ENCODE measurements around the gene SLC25A43.

SLC25A43 gene

DNA sequence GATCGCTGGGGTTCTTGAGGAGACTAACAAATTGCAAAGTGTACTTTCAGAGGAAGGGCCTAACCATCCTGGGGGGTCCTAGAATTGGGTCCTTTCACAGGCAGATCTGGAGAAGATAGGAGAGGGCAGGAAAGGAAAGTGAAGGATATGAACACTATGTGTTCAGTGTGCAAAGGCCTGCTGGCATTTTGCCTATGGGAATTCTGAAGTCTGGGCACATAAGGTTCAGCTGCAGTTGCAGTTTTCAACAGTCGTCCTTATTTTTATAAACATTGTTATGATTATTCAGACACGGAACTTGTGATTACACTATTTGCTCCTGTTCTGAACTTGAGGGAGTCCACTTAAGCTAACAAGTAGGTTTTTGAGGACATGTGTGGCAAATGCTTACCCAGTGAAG is 67.8 kb downstream of the SLC25A43 start:
- Mint-ChIP-seq H3K4me1 (ENCODE audit: low read depth) (peaks cover 16% of the 10 kb centered on the region), H3K27ac (no peak overlapping the region), H3K27me3 (no peaks in the 10 kb centered on the region), H3K4me3 (no peak overlapping the region), H3K36me3 (ENCODE audit: low read depth) (peaks cover 34% of the 10 kb centered on the region), H3K9me3 (no peaks in the 10 kb centered on the region)
- intact Hi-C loops (cut with micrococcal nuclease): loop anchor here (5.0 kb wide), 1 partner anchor 65 kb away; no protein-coding TSS in a partner anchor

- H3K27me3 Mint-ChIP-seq: no peaks in the 10 kb centered on the region
- no peaks in the 10 kb centered on the region for H3K9me3 Mint-ChIP-seq
- peaks cover 34% of the 10 kb centered on the region for H3K36me3 Mint-ChIP-seq (ENCODE audit: low read depth)
- intact Hi-C loops (cut with micrococcal nuclease): loop anchor here (5.0 kb wide), 1 partner anchor 65 kb away; no protein-coding TSS in a partner anchor
- H3K4me3 Mint-ChIP-seq: no peak overlapping the region
- H3K27ac Mint-ChIP-seq: peak overlapping the region; percentile 100
- peaks cover 16% of the 10 kb centered on the region for H3K4me1 Mint-ChIP-seq (ENCODE audit: low read depth)
Observed at GRCh38 chrX:119467433-119467832, 68.3 kb downstream of the SLC25A43 start.

DNA sequence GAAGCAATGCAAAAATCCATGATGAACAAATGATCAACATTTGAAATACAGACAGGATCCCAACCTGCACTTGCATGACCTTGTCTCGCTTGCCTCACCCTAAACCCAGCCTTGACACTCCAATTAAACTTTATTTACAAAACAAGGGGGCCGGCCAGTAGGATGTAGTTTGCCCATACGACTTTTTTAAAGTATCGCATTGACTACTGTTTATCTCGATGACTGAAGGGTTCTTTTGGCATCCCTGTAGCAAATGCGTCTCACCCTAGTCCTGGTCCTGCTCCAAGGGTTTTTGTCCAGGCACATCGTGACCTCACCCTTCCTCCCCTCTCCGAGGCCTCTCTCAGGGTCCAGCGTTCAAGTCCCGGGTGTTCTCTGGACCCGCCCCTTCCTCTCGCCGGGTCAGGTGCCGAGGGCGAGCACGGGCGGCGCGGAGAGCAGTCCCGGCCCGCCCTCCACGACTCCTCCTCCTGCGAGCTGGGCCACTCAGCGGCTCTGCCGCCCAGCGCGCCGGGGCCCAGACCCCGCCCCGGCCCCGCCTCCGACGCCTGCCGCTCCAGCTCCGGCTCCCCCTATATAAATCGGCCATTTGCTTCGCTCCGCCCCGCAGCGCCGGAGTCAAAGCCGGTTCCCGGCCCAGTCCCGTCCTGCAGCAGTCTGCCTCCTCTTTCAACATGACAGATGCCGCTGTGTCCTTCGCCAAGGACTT is 68.9 kb downstream of the SLC25A43 start, which contains the start of gene SLC25A5:
TSS of gene SLC25A5 (plus strand) at position 603 of the 709 bp plus-strand sequence. CDS start at position 675, 72 bp downstream.
- Mint-ChIP-seq H3K4me1 (ENCODE audit: low read depth) (peaks cover 14% of the 10 kb centered on the region), H3K4me3 (peak within 1 kb of the TSS; percentile 96), H3K36me3 (ENCODE audit: low read depth) (peaks cover 34% of the 10 kb centered on the region), H3K27ac (peak within 1 kb of the TSS; percentile 100), H3K27me3 (no peaks in the 10 kb centered on the region), H3K9me3 (no peaks in the 10 kb centered on the region)
- intact Hi-C loops (cut with micrococcal nuclease): loop anchor here (5.0 kb wide), 1 partner anchor 66 kb away; no protein-coding TSS in a partner anchor

DNA sequence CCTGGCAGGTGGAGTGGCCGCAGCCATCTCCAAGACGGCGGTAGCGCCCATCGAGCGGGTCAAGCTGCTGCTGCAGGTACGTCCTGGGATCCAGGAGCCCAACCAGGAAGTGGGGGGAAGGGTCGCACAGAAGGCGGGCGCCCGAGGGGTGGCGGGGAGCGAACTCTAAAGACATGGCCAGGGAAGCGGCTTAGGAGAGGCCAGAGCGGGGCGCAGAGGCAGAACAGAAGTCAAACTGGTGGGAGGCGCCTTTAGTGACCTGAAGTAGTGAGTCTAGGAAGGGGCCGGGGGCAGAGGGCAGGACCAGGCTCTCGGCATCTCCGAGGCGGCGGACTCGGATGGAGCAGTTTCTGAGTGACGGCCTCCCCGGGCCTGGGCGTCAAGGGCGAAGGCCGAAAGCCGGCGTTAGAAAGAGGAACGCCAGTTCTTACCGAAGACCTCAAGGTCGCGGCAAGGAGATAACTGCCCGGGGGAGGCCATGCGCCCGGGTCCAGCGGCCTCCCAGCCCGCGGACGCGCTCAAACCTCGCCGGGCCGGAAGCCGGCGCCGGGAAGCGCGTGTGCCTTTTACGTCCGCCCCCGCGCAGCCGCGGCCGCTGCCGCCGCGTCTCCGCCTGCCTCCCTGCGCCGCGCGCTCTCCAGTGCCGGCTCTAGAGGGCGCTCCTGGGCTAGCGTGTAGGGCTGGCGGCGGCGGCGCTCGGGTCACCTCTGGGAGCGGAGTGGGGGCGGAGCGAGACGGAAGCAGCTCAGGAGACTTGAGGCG is 69.6 kb downstream of the SLC25A43 start:
- no peaks in the 10 kb centered on the region for H3K9me3 Mint-ChIP-seq

GRCh38 chrX:119469313-119469635 is 70.1 kb downstream of the SLC25A43 start:
- peaks cover 5% of the 10 kb centered on the region for H3K4me1 Mint-ChIP-seq (ENCODE audit: low read depth)
- no peaks in the 10 kb centered on the region for H3K9me3 Mint-ChIP-seq
- peak overlapping the region; percentile 100 for H3K27ac Mint-ChIP-seq
- no peaks in the 10 kb centered on the region for H3K27me3 Mint-ChIP-seq
- H3K36me3 Mint-ChIP-seq (ENCODE audit: low read depth): peaks cover 34% of the 10 kb centered on the region
- peak overlapping the region; percentile 96 for H3K4me3 Mint-ChIP-seq
- intact Hi-C loops (cut with micrococcal nuclease): loop anchor here (5.0 kb wide), 1 partner anchor 67 kb away; no protein-coding TSS in a partner anchor

More for the DNA sequence above, 69.6 kb downstream of the SLC25A43 start:
- peak overlapping the region; percentile 100 for H3K27ac Mint-ChIP-seq
- peaks cover 34% of the 10 kb centered on the region for H3K36me3 Mint-ChIP-seq (ENCODE audit: low read depth)
- peaks cover 7% of the 10 kb centered on the region for H3K4me1 Mint-ChIP-seq (ENCODE audit: low read depth)
- intact Hi-C loops (cut with micrococcal nuclease): loop anchor here (5.0 kb wide), 1 partner anchor 66 kb away; no protein-coding TSS in a partner anchor
- H3K4me3 Mint-ChIP-seq: peak overlapping the region; percentile 96
- no peaks in the 10 kb centered on the region for H3K27me3 Mint-ChIP-seq

DNA sequence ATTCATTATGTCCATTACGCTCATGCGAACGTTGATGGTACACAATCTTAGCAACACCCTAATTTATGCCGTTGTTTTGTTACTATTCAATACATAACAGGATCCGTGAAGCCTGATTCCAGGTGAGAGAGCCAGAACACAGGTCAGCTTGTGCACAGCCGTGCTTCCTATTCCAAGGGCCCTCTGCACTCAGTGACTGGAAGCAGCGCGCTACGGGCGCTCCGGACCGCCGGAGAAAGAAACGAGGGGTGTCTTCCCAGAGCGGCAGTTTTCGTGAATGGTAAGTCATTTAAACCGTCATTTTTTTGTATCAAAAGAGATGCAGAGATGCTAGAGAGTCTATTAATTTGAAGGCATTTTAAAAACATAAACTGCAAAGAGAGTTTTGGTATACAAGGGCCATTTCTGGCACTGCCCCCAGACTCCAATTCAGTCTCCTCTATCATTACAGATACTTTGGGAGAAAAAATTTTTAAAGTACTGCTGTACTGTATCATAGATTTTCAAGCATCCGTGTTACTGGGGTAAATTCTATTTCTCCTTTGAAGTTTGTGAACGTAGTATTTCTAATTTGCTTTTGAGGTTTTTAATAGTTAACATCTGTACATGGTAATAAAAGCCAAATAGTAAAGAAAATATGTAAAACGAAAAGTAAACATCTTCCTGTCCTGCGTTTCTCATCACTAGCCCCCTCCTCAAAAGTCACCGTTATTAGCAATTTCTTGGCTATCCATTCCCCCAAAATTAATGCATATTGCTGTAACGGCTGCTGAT is 75.7 kb downstream of the SLC25A43 start:
- Mint-ChIP-seq H3K27ac (no peak overlapping the region), H3K4me3 (no peak overlapping the region), H3K9me3 (no peaks in the 10 kb centered on the region), H3K4me1 (ENCODE audit: low read depth) (peaks cover 6% of the 10 kb centered on the region), H3K36me3 (ENCODE audit: low read depth) (peaks cover 17% of the 10 kb centered on the region), H3K27me3 (no peaks in the 10 kb centered on the region)
- intact Hi-C loops (cut with micrococcal nuclease): no loop called here

GRCh38 chrX:119475389-119476101 is 76.4 kb downstream of the SLC25A43 start:
- Mint-ChIP-seq H3K4me1 (ENCODE audit: low read depth) (peaks cover 6% of the 10 kb centered on the region), H3K27ac (no peak overlapping the region), H3K27me3 (no peaks in the 10 kb centered on the region), H3K4me3 (no peak overlapping the region), H3K9me3 (no peaks in the 10 kb centered on the region), H3K36me3 (ENCODE audit: low read depth) (peaks cover 10% of the 10 kb centered on the region)
- intact Hi-C loops (cut with micrococcal nuclease): no loop called here

DNA sequence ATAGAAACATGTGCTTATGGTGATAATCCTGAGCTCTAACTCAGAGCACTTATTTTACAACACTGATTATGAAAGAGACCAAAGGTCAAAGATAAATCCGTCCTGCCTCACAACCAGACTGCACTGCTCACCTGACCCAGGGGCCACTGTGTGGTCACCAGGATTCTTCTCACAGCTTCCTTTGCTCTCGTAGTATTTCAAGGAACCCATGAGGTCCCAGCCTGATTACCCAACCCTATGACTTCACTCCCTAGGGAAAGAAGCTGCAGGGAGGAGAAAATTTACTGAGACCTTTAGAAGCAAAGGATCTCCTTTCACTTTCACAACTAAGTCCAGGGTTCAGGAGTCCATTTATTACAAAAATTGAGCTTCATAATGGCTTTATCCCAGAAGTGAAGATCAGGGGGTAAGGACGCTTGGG is 78.7 kb downstream of the SLC25A43 start:
- no peaks in the 10 kb centered on the region for H3K27me3 Mint-ChIP-seq
- H3K9me3 Mint-ChIP-seq: no peaks in the 10 kb centered on the region
- H3K4me3 Mint-ChIP-seq: no peak overlapping the region
- H3K4me1 Mint-ChIP-seq (ENCODE audit: low read depth): peaks cover 12% of the 10 kb centered on the region
- no peak overlapping the region for H3K27ac Mint-ChIP-seq
- intact Hi-C loops (cut with micrococcal nuclease): no loop called here
- H3K36me3 Mint-ChIP-seq (ENCODE audit: low read depth): no peaks in the 10 kb centered on the region

GRCh38 chrX:119478504-119478903 is 79.4 kb downstream of the SLC25A43 start:
- no peak overlapping the region for H3K27ac Mint-ChIP-seq

GRCh38 chrX:119479845-119480244 is 80.7 kb downstream of the SLC25A43 start:
- Mint-ChIP-seq H3K4me1 (ENCODE audit: low read depth) (peaks cover 15% of the 10 kb centered on the region), H3K4me3 (no peak overlapping the region), H3K9me3 (no peaks in the 10 kb centered on the region), H3K27ac (no peak overlapping the region), H3K36me3 (ENCODE audit: low read depth) (no peaks in the 10 kb centered on the region), H3K27me3 (peaks cover 2% of the 10 kb centered on the region)
- intact Hi-C loops (cut with micrococcal nuclease): no loop called here

More at GRCh38 chrX:119478504-119478903, 79.4 kb downstream of the SLC25A43 start:
- Mint-ChIP-seq H3K36me3 (ENCODE audit: low read depth) (no peaks in the 10 kb centered on the region), H3K4me1 (ENCODE audit: low read depth) (peaks cover 15% of the 10 kb centered on the region), H3K27me3 (peaks cover 2% of the 10 kb centered on the region), H3K4me3 (no peak overlapping the region), H3K9me3 (no peaks in the 10 kb centered on the region)
- intact Hi-C loops (cut with micrococcal nuclease): no loop called here

GRCh38 chrX:119481323-119481801 is 82.2 kb downstream of the SLC25A43 start:
- intact Hi-C loops (cut with micrococcal nuclease): no loop called here
- peaks cover 13% of the 10 kb centered on the region for H3K4me1 Mint-ChIP-seq (ENCODE audit: low read depth)

DNA sequence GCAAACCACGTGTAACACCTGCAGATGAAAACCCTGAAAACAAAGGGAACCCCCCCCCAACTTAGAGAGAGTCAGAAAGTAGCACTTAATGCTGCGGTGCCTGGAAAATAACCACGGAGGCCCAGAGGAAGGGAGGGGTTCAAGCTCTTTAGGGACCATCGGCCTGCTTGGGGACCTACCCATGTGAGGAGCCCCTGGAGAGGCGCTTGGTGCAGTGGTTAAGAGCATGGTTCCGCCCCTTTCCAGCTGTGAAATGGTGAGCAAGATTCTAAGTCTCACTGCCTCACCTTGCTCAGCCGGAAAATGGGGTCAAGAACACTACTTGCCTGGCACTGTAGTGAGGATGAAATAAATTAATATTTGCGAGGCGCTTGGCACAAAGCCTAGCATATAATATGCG is 82.9 kb downstream of the SLC25A43 start:
- Mint-ChIP-seq H3K4me3 (peak overlapping the region; percentile 73), H3K4me1 (ENCODE audit: low read depth) (peaks cover 9% of the 10 kb centered on the region), H3K27me3 (peaks cover 2% of the 10 kb centered on the region), H3K9me3 (no peaks in the 10 kb centered on the region), H3K36me3 (ENCODE audit: low read depth) (no peaks in the 10 kb centered on the region), H3K27ac (peak overlapping the region; percentile 89)
- intact Hi-C loops (cut with micrococcal nuclease): no loop called here

More at GRCh38 chrX:119481323-119481801, 82.2 kb downstream of the SLC25A43 start:
- no peaks in the 10 kb centered on the region for H3K9me3 Mint-ChIP-seq
- no peak overlapping the region for H3K27ac Mint-ChIP-seq
- H3K36me3 Mint-ChIP-seq (ENCODE audit: low read depth): no peaks in the 10 kb centered on the region
- peaks cover 2% of the 10 kb centered on the region for H3K27me3 Mint-ChIP-seq
- H3K4me3 Mint-ChIP-seq: no peak overlapping the region

All from dendritic cell treated with granulocyte-macrophage colony-stimulating factor and Interleukin-4, amounts not matched to agents 40 ng/mL and 50 ng/mL, for 4 days (primary cell).